ENCODE measurements around the gene AP1S1.
"Not testable (repeated sequence)": the region's sequence is repeated elsewhere in the genome, so short reads cannot be mapped to it uniquely, and the experiment has no call there.

The AP1S1 gene

GRCh38 chr7:101125989-101126650 is 28.2 kb upstream of the AP1S1 start:
- DNase-seq: no peak

GRCh38 chr7:101126651-101127459 is 27.4 kb upstream of the AP1S1 start, which contains the start of gene SERPINE1:
SERPINE1 (plus strand) TSS chr7:101127104; CDS start chr7:101128394, 1,290 bp downstream.
- DNase-seq: peak; percentile 38 to 43

- DNase-seq: no peak
Observed at GRCh38 chr7:101127460-101128039, 26.7 kb upstream of the AP1S1 start.

DNA sequence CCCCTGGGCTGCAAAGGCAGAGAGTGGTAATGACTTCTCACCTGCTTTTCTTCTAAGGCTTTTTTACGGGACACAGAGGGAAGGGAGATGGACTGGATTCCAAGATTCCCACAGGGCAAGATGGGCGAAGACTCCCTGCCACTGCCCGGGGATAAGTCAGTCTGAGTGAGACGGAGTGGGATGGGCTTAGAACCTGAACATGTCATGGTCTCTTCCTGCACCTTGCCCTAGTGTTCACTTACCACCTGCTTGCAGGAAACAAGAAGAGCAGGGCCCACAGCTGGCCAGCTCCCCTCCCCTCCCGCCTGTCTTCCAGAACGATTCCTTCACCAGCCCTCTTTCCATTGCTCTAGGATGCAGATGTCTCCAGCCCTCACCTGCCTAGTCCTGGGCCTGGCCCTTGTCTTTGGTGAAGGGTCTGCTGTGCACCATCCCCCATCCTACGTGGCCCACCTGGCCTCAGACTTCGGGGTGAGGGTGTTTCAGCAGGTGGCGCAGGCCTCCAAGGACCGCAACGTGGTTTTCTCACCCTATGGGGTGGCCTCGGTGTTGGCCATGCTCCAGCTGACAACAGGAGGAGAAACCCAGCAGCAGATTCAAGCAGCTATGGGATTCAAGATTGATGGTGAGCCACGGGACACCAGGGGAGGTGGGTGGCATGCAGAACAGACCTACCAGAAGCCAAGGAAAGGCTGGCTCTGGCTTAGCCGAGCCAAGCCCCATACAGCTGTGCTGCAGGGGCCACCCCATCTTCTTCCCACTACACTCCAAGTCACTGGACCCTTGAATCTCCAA is 26.0 kb upstream of the AP1S1 start:
- no peak for DNase-seq

GRCh38 chr7:101129603-101130117 is 24.6 kb upstream of the AP1S1 start:
- no peak for DNase-seq

GRCh38 chr7:101132626-101133600 is 21.4 kb upstream of the AP1S1 start:
- DNase-seq: not testable (repeated sequence)

- no peak for DNase-seq
Observed at GRCh38 chr7:101133621-101134398, 20.5 kb upstream of the AP1S1 start.

- DNase-seq: no peak
Observed at GRCh38 chr7:101134399-101134980, 19.8 kb upstream of the AP1S1 start.

GRCh38 chr7:101137651-101138212 is 16.5 kb upstream of the AP1S1 start:
- DNase-seq: no peak

- peak; percentile 85 to 90 for DNase-seq
Observed at GRCh38 chr7:101138213-101138870, 15.9 kb upstream of the AP1S1 start.

DNA sequence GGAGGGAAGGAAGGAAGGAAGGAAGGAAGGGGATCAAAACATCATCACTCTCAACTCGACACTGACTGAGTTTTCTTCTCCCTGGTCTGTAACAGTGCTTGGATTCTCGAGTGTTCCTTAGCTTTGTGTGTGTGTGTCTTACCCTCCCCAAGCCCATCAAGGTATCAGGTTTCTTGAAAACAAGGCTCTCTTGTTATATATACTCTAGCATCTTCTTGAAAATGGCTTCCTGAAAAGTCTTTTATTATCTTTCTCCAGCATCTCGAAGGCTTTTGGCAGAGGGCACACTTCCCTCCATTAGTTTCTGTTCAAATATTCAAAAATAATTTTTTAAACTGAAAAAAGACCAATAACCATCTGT is 14.0 kb upstream of the AP1S1 start:
- no peak for DNase-seq

- no peak for DNase-seq
Observed at GRCh38 chr7:101140746-101141382, 13.4 kb upstream of the AP1S1 start.

GRCh38 chr7:101151908-101152651 is 2.2 kb upstream of the AP1S1 start:
- DNase-seq: no peak

DNA sequence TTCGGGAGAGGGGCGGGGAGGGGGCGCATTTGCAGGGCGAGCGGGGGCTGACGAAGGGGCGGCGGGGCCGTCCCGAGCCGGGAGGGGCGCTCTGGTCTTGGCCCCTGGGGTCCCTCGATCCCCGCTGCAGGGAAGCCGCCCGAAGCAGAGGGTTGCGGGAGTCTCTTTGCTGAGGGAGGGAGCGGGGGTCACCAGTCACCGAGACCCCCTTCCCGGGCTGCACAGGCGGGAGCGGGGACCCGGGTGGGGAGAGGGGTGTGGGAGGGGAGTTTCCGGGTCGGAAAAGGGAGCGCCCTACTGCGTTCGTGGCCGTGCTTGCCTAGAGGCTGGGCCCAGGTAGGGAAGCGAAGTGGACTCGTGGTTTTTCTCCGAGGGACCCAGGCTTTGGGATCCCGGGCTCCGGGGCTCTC is 422 bp downstream of the AP1S1 start:
- DNase-seq: no peak

DNA sequence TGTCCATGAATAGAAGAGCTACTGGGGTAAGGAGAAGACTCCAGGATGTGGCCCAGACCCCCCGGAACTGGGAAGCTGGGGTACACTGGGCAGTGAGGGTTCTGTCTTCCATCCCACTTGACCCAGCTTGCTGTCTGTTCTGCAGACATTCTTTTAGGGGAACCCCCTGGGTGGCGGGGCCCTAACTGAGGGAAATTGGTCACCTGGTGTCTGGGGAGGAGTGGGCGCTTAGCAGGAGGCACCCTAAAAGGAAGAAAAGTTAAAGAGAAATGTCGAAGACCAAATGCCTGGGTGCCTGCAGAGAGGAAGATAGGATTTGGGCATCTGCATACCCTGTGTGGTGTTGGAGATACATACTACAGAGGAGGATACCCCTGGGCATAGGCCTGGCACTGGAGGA is 1.0 kb downstream of the AP1S1 start:
- no peak for DNase-seq

DNA sequence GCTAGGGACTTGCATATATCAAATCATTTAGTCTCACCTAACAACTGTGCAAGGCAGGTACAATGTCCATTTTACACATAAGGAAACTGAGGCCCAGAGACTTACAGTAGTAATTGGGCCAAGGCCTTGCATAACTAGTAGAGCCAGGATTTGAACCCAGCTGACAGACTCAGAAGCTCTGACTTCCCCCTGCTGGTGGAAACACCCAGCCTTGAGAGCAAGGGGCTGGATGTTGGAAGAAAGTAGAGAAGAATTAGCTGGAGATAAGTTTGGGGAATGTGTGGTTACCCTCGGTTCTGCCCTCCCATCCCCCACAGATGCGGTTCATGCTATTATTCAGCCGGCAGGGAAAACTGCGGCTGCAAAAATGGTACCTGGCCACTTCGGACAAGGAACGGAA is 2.0 kb downstream of the AP1S1 start:
- DNase-seq: no peak

- DNase-seq: no peak
Observed at GRCh38 chr7:101156866-101157589, 2.8 kb downstream of the AP1S1 start.
